Gastrocnemius medialis (tissue), 4 donors: ENCODE data around the gene UPF3A.

Experiments used
- POLR2A ChIP-seq, 2 donors: fragments of 450-650 bp; IDR thresholded peaks; one replicate each; pipeline ENCODE4 v1.6.1; 2017; ENCODE audit warnings: antibody characterized with exemption in 2 of 2, mild to moderate bottlenecking in 2 of 2, moderate library complexity in 2 of 2
- TF ChIP-seq, protein P1 (sequence below), 5 experiments: fragments of 450-650 bp in 3 of 5; fragments of 200-600 bp in 2 of 5; sonication (generic) in 2 of 5; IDR thresholded peaks in 4 of 5; conservative IDR thresholded peaks in 1 of 5; 1 replicate in 4 of 5; 2 replicates in 1 of 5; pipeline ENCODE4 v1.5.1; 2016 to 2019; ENCODE audit warnings: antibody characterized with exemption in 5 of 5, mild to moderate bottlenecking in 3 of 5, moderate library complexity in 3 of 5

DNA sequence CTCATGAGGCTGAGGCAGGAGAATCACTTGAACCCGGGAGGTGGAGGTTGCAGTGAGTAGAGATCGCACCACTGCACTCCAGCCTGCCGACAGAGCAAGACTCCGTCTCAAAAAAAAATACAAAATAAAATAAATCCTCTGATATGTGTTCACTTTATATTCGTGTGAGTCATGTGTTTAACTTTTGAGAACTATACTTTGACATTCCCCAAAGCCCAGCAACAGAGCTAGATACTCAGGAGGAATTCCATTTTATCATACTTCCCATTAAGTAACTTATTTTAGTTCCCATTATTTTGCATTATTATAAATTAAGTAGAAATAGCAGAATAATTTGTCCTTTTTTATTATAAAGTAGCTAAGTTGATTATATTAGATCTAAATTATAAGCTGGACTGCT, 29.6 kb downstream of the UPF3A start:
- TF ChIP-seq, protein P1, sequence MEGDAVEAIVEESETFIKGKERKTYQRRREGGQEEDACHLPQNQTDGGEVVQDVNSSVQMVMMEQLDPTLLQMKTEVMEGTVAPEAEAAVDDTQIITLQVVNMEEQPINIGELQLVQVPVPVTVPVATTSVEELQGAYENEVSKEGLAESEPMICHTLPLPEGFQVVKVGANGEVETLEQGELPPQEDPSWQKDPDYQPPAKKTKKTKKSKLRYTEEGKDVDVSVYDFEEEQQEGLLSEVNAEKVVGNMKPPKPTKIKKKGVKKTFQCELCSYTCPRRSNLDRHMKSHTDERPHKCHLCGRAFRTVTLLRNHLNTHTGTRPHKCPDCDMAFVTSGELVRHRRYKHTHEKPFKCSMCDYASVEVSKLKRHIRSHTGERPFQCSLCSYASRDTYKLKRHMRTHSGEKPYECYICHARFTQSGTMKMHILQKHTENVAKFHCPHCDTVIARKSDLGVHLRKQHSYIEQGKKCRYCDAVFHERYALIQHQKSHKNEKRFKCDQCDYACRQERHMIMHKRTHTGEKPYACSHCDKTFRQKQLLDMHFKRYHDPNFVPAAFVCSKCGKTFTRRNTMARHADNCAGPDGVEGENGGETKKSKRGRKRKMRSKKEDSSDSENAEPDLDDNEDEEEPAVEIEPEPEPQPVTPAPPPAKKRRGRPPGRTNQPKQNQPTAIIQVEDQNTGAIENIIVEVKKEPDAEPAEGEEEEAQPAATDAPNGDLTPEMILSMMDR (IDR thresholded peaks at IDR 0.05 in 4 of 5, conservative IDR thresholded peaks at IDR 0.05 in 1 of 5), result no peak
- no peak for TF ChIP-seq POLR2A (IDR thresholded peaks at IDR 0.05)
